WTC11 (cell line): ENCODE data around the gene PAPLN. TPM values are rescaled to one million over a fixed set of nuclear protein-coding genes. Genes with fewer than 3 reads are reported as not detected.

Source experiments
- ATAC-seq: fragments of 200-7000 bp; cut with Tn5 transposase; 2 replicates; pipeline ENCODE4 v1.10.0; 2021; ENCODE audit warnings: mild to moderate bottlenecking, moderate library complexity
- CTCF ChIA-PET: fragments of 300-600 bp; sonication (Branson Sonifier 250); formaldehyde crosslinking; loops from one replicate; lab custom pipeline; 2021; ENCODE audit warnings: antibody characterized with exemption; lab: Charles Lee
- POLR2A ChIA-PET: fragments of 350-600 bp; sonication (Branson Sonifier 250); formaldehyde crosslinking; loops from one replicate; lab custom pipeline; 2021; ENCODE audit warnings: antibody characterized with exemption; lab: Charles Lee
- DNase-seq: peaks from one replicate; pipeline ENCODE4 v3.0.0; 2021; ENCODE audit warnings: low spot score
- H3K27ac Mint-ChIP-seq: 2 replicates; pipeline ENCODE4 v1.8.0; 2021; ENCODE audit warnings: mixed read lengths
- H3K27me3 Mint-ChIP-seq: 2 replicates; pipeline ENCODE4 v1.8.0; 2021; ENCODE audit warnings: low read depth, mild to moderate bottlenecking, moderate library complexity, mixed read lengths
- H3K36me3 Mint-ChIP-seq: 2 replicates; pipeline ENCODE4 v1.8.0; 2021; ENCODE audit warnings: mixed read lengths
- H3K4me1 Mint-ChIP-seq: 2 replicates; pipeline ENCODE4 v1.8.0; 2022; ENCODE audit warnings: mixed read lengths
- H3K4me3 Mint-ChIP-seq: 2 replicates; pipeline ENCODE4 v1.8.0; 2021; ENCODE audit warnings: mild to moderate bottlenecking, moderate library complexity, mixed read lengths
- H3K9me3 Mint-ChIP-seq: 2 replicates; pipeline ENCODE4 v1.8.0; 2021; ENCODE audit warnings: mixed read lengths
- AR ChIP-seq: fragments of 250-450 bp; sonication (Bioruptor Pico); IDR thresholded peaks from 2 replicates; pipeline ENCODE4 v1.9.0; 2021; ENCODE audit warnings: mild to moderate bottlenecking
- CBFB ChIP-seq: sonication (generic); formaldehyde crosslinking; IDR thresholded peaks from 2 replicates; pipeline ENCODE4 v1.8.1; 2022; ENCODE audit warnings: mild to moderate bottlenecking, low read depth, missing genetic modification reagents
- CREB1 ChIP-seq: sonication (generic); formaldehyde crosslinking; IDR thresholded peaks from 2 replicates; pipeline ENCODE4 v1.8.0; 2023; ENCODE audit warnings: mild to moderate bottlenecking, missing genetic modification reagents
- CREM ChIP-seq: sonication (generic); formaldehyde crosslinking; IDR thresholded peaks from 2 replicates; pipeline ENCODE4 v1.8.1; 2022; ENCODE audit warnings: mild to moderate bottlenecking, missing genetic modification reagents, moderate library complexity
- GRHL2 ChIP-seq: fragments of 250-450 bp; sonication (Bioruptor Pico); IDR thresholded peaks from 2 replicates; pipeline ENCODE4 v1.8.0; 2022; ENCODE audit warnings: mild to moderate bottlenecking, moderate library complexity; ENCODE audit not compliant: insufficient replicate concordance, severe bottlenecking
- NR2C2 ChIP-seq: sonication (generic); formaldehyde crosslinking; IDR thresholded peaks from 2 replicates; pipeline ENCODE4 v1.8.0; 2022; ENCODE audit warnings: mild to moderate bottlenecking, missing genetic modification reagents
- SMAD3 ChIP-seq: sonication (generic); formaldehyde crosslinking; IDR thresholded peaks from 2 replicates; pipeline ENCODE4 v1.8.0; 2022; ENCODE audit warnings: missing genetic modification reagents, mild to moderate bottlenecking, borderline replicate concordance
- TCF7 ChIP-seq: sonication (generic); formaldehyde crosslinking; IDR thresholded peaks from 2 replicates; pipeline ENCODE4 v1.8.0; 2022; ENCODE audit warnings: mild to moderate bottlenecking, low read depth, missing genetic modification reagents, moderate library complexity
- TEAD1 ChIP-seq: sonication (generic); formaldehyde crosslinking; IDR thresholded peaks from 2 replicates; pipeline ENCODE4 v1.8.0; 2022; ENCODE audit warnings: mild to moderate bottlenecking, missing genetic modification reagents
- ZNF121 ChIP-seq: sonication (generic); formaldehyde crosslinking; IDR thresholded peaks from 2 replicates; pipeline ENCODE4 v1.8.0; 2023; ENCODE audit warnings: missing genetic modification reagents
- ZNF138 ChIP-seq: sonication (generic); formaldehyde crosslinking; conservative IDR thresholded peaks from 2 replicates; pipeline ENCODE4 v1.8.1; 2022; ENCODE audit warnings: mild to moderate bottlenecking, moderate library complexity, missing genetic modification reagents
- ZNF263 ChIP-seq: sonication (generic); formaldehyde crosslinking; IDR thresholded peaks from 2 replicates; pipeline ENCODE4 v1.8.1; 2022; ENCODE audit warnings: low read depth, mild to moderate bottlenecking, moderate library complexity, missing genetic modification reagents
- ZNF317 ChIP-seq: sonication (generic); formaldehyde crosslinking; IDR thresholded peaks from 2 replicates; pipeline ENCODE4 v1.8.1; 2023; ENCODE audit warnings: low read depth, mild to moderate bottlenecking, moderate library complexity, missing genetic modification reagents, borderline replicate concordance
- total RNA-seq: library from RNA; stranded (reverse); gene quantifications from 3 replicates; pipeline ENCODE4 v1.2.3, GENCODE V29; 2021
- TF ChIP-seq, protein P1 (sequence below): sonication (generic); formaldehyde crosslinking; IDR thresholded peaks from 2 replicates; pipeline ENCODE4 v1.8.0; 2022; ENCODE audit warnings: missing genetic modification reagents
- TF ChIP-seq, protein P2 (sequence below): sonication (generic); formaldehyde crosslinking; IDR thresholded peaks from 2 replicates; pipeline ENCODE4 v1.8.1; 2022; ENCODE audit warnings: missing genetic modification reagents, borderline replicate concordance
- TF ChIP-seq, protein P3 (sequence below): sonication (generic); formaldehyde crosslinking; IDR thresholded peaks from 2 replicates; pipeline ENCODE4 v1.8.1; 2023; ENCODE audit warnings: mild to moderate bottlenecking, missing genetic modification reagents, moderate library complexity
- TF ChIP-seq, protein P4 (sequence below): sonication (generic); formaldehyde crosslinking; IDR thresholded peaks from 2 replicates; pipeline ENCODE4 v1.8.1; 2023; ENCODE audit warnings: mild to moderate bottlenecking, missing genetic modification reagents
- TF ChIP-seq, protein P5 (sequence below): fragments of 250-450 bp; sonication (Bioruptor Pico); IDR thresholded peaks from 2 replicates; pipeline ENCODE4 v1.9.0; 2021; ENCODE audit warnings: mild to moderate bottlenecking

The PAPLN gene
- total RNA-seq, 1 experiment from 2014 or later = 9.3 TPM

DNA sequence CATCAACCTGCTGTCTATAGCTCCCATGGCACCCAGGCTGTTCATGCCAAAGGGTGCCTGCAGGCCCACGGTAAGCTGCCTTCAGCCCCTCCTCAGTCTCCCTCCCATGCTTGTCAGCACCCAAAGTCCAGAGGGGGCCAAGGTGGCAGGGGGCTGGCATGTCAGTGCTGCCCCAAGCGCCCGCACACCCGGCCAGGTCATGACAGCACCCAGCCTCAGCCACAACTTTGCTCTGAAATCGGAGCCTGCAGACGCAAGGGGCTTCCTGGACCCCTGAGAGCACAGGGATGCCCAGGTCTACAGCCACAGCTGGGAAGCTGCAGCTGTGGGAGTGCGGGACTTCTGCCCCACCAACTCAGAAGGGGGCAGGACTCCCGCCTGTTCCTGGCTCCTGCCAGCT lies 28.5 kb upstream of the PAPLN start (continued):
- TF ChIP-seq, protein P1, sequence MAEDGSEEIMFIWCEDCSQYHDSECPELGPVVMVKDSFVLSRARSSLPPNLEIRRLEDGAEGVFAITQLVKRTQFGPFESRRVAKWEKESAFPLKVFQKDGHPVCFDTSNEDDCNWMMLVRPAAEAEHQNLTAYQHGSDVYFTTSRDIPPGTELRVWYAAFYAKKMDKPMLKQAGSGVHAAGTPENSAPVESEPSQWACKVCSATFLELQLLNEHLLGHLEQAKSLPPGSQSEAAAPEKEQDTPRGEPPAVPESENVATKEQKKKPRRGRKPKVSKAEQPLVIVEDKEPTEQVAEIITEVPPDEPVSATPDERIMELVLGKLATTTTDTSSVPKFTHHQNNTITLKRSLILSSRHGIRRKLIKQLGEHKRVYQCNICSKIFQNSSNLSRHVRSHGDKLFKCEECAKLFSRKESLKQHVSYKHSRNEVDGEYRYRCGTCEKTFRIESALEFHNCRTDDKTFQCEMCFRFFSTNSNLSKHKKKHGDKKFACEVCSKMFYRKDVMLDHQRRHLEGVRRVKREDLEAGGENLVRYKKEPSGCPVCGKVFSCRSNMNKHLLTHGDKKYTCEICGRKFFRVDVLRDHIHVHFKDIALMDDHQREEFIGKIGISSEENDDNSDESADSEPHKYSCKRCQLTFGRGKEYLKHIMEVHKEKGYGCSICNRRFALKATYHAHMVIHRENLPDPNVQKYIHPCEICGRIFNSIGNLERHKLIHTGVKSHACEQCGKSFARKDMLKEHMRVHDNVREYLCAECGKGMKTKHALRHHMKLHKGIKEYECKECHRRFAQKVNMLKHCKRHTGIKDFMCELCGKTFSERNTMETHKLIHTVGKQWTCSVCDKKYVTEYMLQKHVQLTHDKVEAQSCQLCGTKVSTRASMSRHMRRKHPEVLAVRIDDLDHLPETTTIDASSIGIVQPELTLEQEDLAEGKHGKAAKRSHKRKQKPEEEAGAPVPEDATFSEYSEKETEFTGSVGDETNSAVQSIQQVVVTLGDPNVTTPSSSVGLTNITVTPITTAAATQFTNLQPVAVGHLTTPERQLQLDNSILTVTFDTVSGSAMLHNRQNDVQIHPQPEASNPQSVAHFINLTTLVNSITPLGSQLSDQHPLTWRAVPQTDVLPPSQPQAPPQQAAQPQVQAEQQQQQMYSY = no peak
- TF ChIP-seq NR2C2 (CRISPR knock-in tag) = no peak
- TF ChIP-seq CREM (CRISPR knock-in tag) = no peak
- TF ChIP-seq AR = no peak
- TF ChIP-seq ZNF121 = no peak
- no peak for TF ChIP-seq CREB1 (CRISPR knock-in tag)
- TF ChIP-seq, protein P2, sequence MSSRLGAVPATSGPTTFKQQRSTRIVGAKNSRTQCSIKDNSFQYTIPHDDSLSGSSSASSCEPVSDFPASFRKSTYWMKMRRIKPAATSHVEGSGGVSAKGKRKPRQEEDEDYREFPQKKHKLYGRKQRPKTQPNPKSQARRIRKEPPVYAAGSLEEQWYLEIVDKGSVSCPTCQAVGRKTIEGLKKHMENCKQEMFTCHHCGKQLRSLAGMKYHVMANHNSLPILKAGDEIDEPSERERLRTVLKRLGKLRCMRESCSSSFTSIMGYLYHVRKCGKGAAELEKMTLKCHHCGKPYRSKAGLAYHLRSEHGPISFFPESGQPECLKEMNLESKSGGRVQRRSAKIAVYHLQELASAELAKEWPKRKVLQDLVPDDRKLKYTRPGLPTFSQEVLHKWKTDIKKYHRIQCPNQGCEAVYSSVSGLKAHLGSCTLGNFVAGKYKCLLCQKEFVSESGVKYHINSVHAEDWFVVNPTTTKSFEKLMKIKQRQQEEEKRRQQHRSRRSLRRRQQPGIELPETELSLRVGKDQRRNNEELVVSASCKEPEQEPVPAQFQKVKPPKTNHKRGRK (CRISPR knock-in tag) = no peak
- TF ChIP-seq, all 79 proteins: peak for 0

DNA sequence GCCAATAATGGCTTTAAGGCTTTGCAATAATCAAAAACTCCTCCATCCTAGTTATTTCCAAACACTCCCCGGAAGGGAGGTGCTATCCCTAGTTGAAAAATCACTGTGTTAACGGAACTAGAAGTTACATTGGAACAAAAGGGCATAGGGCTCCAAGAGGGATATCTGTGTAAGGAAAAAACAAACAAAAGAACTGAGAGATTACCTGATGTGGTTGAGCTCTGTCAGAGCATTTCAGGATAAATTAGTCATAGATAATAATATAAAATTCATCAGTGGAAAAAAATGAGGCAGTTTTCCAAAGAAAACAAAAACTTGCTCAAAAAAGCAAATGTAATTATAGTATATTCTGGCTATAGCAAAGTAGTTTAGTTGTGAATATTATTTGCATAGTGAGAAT lies 27.4 kb upstream of the PAPLN start:
- no peak for DNase-seq
- no peak for ATAC-seq
- Mint-ChIP-seq H3K36me3 (peaks cover 54% of the 10 kb centered on the region), H3K9me3 (peaks cover 4% of the 10 kb centered on the region), H3K27me3 (no peaks in the 10 kb centered on the region), H3K4me1 (no peaks in the 10 kb centered on the region), H3K27ac (no peak overlapping the region), H3K4me3 (no peak overlapping the region)
- ChIA-PET POLR2A (no interaction called here), CTCF (interaction anchor here (0.7 kb wide), 1 partner anchor 15 kb away, joined by 3 read pairs; no protein-coding TSS in a partner anchor)
- TF ChIP-seq ZNF317 (CRISPR knock-in tag) = no peak
- TF ChIP-seq TCF7 (CRISPR knock-in tag) = no peak
- TF ChIP-seq ZNF121 = no peak
- no peak for TF ChIP-seq AR
- TF ChIP-seq, protein P3, sequence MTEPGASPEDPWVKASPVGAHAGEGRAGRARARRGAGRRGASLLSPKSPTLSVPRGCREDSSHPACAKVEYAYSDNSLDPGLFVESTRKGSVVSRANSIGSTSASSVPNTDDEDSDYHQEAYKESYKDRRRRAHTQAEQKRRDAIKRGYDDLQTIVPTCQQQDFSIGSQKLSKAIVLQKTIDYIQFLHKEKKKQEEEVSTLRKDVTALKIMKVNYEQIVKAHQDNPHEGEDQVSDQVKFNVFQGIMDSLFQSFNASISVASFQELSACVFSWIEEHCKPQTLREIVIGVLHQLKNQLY (CRISPR knock-in tag) = no peak
- TF ChIP-seq ZNF263 (CRISPR knock-in tag) = no peak
- TF ChIP-seq TEAD1 (CRISPR knock-in tag) = no peak
- no peak for TF ChIP-seq SMAD3 (CRISPR knock-in tag)
- TF ChIP-seq, protein P4, sequence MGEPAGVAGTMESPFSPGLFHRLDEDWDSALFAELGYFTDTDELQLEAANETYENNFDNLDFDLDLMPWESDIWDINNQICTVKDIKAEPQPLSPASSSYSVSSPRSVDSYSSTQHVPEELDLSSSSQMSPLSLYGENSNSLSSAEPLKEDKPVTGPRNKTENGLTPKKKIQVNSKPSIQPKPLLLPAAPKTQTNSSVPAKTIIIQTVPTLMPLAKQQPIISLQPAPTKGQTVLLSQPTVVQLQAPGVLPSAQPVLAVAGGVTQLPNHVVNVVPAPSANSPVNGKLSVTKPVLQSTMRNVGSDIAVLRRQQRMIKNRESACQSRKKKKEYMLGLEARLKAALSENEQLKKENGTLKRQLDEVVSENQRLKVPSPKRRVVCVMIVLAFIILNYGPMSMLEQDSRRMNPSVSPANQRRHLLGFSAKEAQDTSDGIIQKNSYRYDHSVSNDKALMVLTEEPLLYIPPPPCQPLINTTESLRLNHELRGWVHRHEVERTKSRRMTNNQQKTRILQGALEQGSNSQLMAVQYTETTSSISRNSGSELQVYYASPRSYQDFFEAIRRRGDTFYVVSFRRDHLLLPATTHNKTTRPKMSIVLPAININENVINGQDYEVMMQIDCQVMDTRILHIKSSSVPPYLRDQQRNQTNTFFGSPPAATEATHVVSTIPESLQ (CRISPR knock-in tag) = no peak
- TF ChIP-seq CBFB (CRISPR knock-in tag) = no peak
- TF ChIP-seq, protein P5, sequence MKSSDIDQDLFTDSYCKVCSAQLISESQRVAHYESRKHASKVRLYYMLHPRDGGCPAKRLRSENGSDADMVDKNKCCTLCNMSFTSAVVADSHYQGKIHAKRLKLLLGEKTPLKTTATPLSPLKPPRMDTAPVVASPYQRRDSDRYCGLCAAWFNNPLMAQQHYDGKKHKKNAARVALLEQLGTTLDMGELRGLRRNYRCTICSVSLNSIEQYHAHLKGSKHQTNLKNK = no peak
- TF ChIP-seq GRHL2 (CRISPR knock-in tag) = no peak
- no peak for TF ChIP-seq ZNF138 (CRISPR knock-in tag)
